Osteocyte (in vitro differentiated cells): ENCODE measurements around the gene L3MBTL1. TPM values are rescaled to one million over a fixed set of nuclear protein-coding genes. Genes with fewer than 3 reads are reported as not detected.

Experiments used
- DNase-seq: peaks from one replicate; pipeline ENCODE4 v3.0.0; 2021; ENCODE audit warnings: mixed read lengths; ENCODE audit not compliant: unreplicated experiment; ENCODE audit errors: extremely low spot score
- H3K27ac Mint-ChIP-seq: one replicate; pipeline ENCODE4 v1.8.0; 2021; ENCODE audit warnings: mild to moderate bottlenecking, mixed read lengths; ENCODE audit not compliant: unreplicated experiment
- H3K27me3 Mint-ChIP-seq: one replicate; pipeline ENCODE4 v1.8.0; 2021; ENCODE audit warnings: mixed read lengths; ENCODE audit not compliant: unreplicated experiment
- H3K36me3 Mint-ChIP-seq: one replicate; pipeline ENCODE4 v1.8.0; 2021; ENCODE audit warnings: mixed read lengths; ENCODE audit not compliant: unreplicated experiment
- H3K4me1 Mint-ChIP-seq: one replicate; pipeline ENCODE4 v1.8.0; 2021; ENCODE audit warnings: mixed read lengths; ENCODE audit not compliant: unreplicated experiment
- H3K4me3 Mint-ChIP-seq: one replicate; pipeline ENCODE4 v1.8.0; 2021; ENCODE audit warnings: mild to moderate bottlenecking, moderate library complexity, mixed read lengths; ENCODE audit not compliant: unreplicated experiment
- H3K9me3 Mint-ChIP-seq: one replicate; pipeline ENCODE4 v1.8.0; 2021; ENCODE audit warnings: mixed read lengths; ENCODE audit not compliant: unreplicated experiment
- total RNA-seq: library from RNA; stranded (reverse); gene quantifications from 2 replicates; pipeline ENCODE4 v1.2.1, GENCODE V29; 2021
- TF ChIP-seq, protein P1 (sequence below): fragments of 200-600 bp; sonication (generic); IDR thresholded peaks from 2 replicates; pipeline ENCODE4 v1.5.0; 2021; ENCODE audit warnings: antibody characterized with exemption, mild to moderate bottlenecking, moderate library complexity

Gene L3MBTL1
- total RNA-seq, 1 donor from 2014 or later, result 17.5 TPM

DNA sequence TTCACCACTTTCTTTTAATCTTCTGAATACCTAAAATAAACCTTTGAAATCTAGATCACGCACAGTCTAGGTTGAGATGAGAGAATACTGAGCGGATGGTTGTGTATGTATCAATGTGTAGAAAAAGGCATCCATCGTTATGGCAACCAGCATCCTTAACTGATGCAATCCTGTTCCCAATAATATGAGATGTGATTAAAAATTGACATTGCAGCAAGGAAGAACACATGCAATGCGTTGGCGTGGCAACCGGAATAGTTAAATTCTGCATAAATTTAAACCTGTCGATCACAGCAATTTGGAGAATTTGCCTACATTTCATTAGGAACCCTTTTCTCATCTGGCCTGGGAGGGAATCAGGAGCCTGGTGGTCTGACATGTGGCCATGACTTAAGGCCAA, 1.3 kb upstream of the L3MBTL1 start:
- Mint-ChIP-seq H3K27me3 (peaks cover 31% of the 10 kb centered on the region), H3K27ac (no peak overlapping the region), H3K4me3 (peak overlapping the region; percentile 16), H3K36me3 (no peaks in the 10 kb centered on the region), H3K9me3 (no peaks in the 10 kb centered on the region), H3K4me1 (no peaks in the 10 kb centered on the region)
- TF ChIP-seq, protein P1, sequence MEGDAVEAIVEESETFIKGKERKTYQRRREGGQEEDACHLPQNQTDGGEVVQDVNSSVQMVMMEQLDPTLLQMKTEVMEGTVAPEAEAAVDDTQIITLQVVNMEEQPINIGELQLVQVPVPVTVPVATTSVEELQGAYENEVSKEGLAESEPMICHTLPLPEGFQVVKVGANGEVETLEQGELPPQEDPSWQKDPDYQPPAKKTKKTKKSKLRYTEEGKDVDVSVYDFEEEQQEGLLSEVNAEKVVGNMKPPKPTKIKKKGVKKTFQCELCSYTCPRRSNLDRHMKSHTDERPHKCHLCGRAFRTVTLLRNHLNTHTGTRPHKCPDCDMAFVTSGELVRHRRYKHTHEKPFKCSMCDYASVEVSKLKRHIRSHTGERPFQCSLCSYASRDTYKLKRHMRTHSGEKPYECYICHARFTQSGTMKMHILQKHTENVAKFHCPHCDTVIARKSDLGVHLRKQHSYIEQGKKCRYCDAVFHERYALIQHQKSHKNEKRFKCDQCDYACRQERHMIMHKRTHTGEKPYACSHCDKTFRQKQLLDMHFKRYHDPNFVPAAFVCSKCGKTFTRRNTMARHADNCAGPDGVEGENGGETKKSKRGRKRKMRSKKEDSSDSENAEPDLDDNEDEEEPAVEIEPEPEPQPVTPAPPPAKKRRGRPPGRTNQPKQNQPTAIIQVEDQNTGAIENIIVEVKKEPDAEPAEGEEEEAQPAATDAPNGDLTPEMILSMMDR, result no peak
- no peak for DNase-seq

DNA sequence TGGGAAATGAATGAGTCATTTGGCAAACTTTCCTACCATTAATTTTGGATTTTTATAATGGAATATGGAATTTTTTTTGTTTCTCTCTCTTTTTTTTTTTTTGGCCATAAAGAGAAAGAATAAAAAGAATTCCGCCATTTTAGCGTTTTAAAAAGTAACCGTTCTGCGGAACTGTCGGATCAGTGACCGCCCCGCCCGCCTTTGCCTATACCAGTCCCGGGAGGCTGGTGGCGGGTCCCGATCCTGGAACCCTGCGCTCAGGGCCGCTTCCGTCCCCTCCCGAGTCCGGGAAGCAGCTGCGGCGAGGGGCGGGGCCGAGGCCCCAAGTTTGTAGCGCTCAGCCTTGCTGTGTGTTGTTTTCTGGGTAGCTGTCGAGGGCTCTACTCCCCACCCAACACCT, 609 bp downstream of the L3MBTL1 start:
- Mint-ChIP-seq H3K27ac (no peak overlapping the region), H3K9me3 (no peaks in the 10 kb centered on the region), H3K4me1 (no peaks in the 10 kb centered on the region), H3K27me3 (peaks cover 20% of the 10 kb centered on the region), H3K4me3 (peak overlapping the region; percentile 77), H3K36me3 (no peaks in the 10 kb centered on the region)
- TF ChIP-seq, protein P1, result no peak
- DNase-seq, result no peak

DNA sequence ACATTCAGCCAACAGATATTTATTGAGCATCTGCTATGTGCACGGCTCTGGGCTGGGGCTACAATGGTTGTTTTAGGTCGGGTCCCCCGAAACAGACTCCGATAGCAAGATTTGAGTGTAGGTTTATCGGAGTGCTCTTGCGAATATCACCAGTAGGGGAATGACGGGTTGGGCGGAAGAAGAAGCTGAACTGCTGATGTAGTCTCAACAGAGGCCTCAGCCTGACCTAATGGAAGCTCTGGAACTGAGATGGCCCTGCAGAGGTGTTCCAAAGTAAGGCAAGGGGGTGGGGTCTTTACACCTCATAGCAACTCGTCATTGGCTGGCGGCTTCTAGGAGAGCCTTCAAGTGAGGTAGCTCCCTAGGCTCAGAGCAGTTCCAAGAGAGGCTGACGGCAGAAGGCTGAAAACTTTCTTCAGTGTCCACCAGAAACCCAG, 1.1 kb downstream of the L3MBTL1 start:
- Mint-ChIP-seq H3K9me3 (no peaks in the 10 kb centered on the region), H3K4me1 (peaks cover 2% of the 10 kb centered on the region), H3K36me3 (no peaks in the 10 kb centered on the region), H3K4me3 (peak overlapping the region; percentile 77), H3K27ac (no peak overlapping the region), H3K27me3 (peaks cover 15% of the 10 kb centered on the region)
- TF ChIP-seq, protein P1, result peak; percentile 16
- DNase-seq, result no peak

DNA sequence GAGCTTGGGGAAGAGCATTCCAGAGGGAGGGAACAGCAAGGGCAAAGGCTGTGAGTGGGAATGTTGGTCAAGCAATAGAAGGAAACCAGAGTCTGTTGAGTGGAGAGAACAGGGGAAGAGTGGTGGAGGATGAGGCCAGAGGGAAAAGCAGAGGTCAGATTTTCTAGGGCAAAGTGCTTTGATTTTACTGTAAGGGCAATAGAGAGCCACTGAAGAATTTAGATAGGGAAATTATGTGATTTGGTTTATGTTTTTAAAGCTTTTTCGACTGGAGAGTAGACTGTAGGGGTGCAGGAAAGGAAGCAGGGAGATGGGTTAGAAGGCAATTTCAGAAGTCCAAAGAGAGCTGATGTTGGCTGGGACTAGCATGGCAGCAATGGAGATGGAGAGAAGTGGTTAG, 4.4 kb downstream of the L3MBTL1 start:
- Mint-ChIP-seq H3K9me3 (no peaks in the 10 kb centered on the region), H3K4me1 (peaks cover 6% of the 10 kb centered on the region), H3K27ac (no peak overlapping the region), H3K27me3 (no peaks in the 10 kb centered on the region), H3K36me3 (no peaks in the 10 kb centered on the region), H3K4me3 (no peak overlapping the region)
- TF ChIP-seq, protein P1, result no peak
- DNase-seq, result no peak

DNA sequence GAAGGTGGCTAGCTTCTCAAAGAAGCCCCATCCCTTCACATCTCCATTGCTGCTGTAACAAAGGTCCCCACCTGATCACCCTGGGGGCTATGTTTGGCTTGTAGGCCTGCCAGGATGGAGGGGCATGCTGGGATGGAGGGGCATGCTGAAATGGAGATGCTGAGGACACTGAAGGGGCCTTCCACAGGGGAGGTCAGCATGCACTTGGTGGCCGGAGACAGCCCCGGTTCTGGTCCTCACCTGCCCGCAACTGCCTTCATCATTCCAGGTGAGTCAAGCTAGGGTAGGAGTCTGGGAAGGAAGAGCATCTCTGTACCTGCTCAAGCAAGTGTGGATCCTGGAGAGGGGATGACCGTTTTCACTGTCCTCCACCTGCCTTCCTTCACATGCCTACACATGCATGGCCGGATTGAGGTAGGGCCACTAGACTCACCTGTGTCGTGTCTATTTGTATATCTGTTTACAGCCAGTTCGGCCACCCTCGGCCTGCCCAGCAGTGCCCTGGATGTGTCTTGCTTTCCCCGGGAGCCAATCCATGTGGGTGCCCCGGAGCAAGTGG, 6.0 kb downstream of the L3MBTL1 start:
- peak overlapping the region; percentile 90 for H3K4me3 Mint-ChIP-seq
- H3K27me3 Mint-ChIP-seq, result no peaks in the 10 kb centered on the region
- no peak for DNase-seq
- peaks cover 6% of the 10 kb centered on the region for H3K36me3 Mint-ChIP-seq
- no peaks in the 10 kb centered on the region for H3K9me3 Mint-ChIP-seq
- TF ChIP-seq, protein P1, result no peak
- H3K27ac Mint-ChIP-seq, result no peak overlapping the region
- peaks cover 6% of the 10 kb centered on the region for H3K4me1 Mint-ChIP-seq
